Left ventricle myocardium inferior (tissue), 1 donor: ENCODE measurements around the gene CACHD1. TPM values are rescaled to one million over a fixed set of nuclear protein-coding genes. Genes with fewer than 3 reads are reported as not detected.

Experiments used
- DNase-seq: peaks from one replicate; pipeline ENCODE4 v3.0.0-alpha.2; 2020
- H3K27ac ChIP-seq: fragments of 200-600 bp; replicated peaks from 2 replicates; pipeline ENCODE4 v1.8.0; 2021
- H3K27me3 ChIP-seq: fragments of 200-600 bp; 2 replicates; pipeline ENCODE4 v1.8.0; 2021; ENCODE audit warnings: low read depth
- H3K36me3 ChIP-seq: fragments of 200-600 bp; 2 replicates; pipeline ENCODE4 v1.8.0; 2021
- H3K4me1 ChIP-seq: fragments of 200-600 bp; 2 replicates; pipeline ENCODE4 v1.8.0; 2021
- H3K4me3 ChIP-seq: fragments of 200-600 bp; 2 replicates; pipeline ENCODE4 v1.8.0; 2021; ENCODE audit warnings: mild to moderate bottlenecking, moderate library complexity
- H3K9me3 ChIP-seq: fragments of 200-600 bp; replicated peaks from 2 replicates; pipeline ENCODE4 v1.8.0; 2021
- CTCF ChIP-seq: fragments of 200-600 bp; IDR thresholded peaks from 2 replicates; pipeline ENCODE4 v1.8.0; 2021; ENCODE audit warnings: antibody characterized with exemption, mild to moderate bottlenecking, borderline replicate concordance
- intact Hi-C: fragments of 100-400 bp; cut with micrococcal nuclease; formaldehyde crosslinking; loops from one replicate; pipeline ENCODE4 v1.11.0; 2022
- total RNA-seq: library from RNA; stranded (reverse); fragmentation: NEBNext Ultra II Directional; extraction: Animal tissue kit (Norgen Biotek cat#: 25700); gene quantifications from one replicate; pipeline ENCODE4 v1.2.1, GENCODE V29; 2021
- donor health status: DM: no; HTN: yes; CAD: no; lungs with severe emphysema.

Gene CACHD1
- total RNA-seq, 1 donor from 2014 or later: 2.7 TPM

- Histone ChIP-seq H3K36me3 (no peaks in the 10 kb centered on the region), H3K9me3 (peaks cover 3% of the 10 kb centered on the region), H3K27me3 (no peaks in the 10 kb centered on the region), H3K27ac (no peak overlapping the region), H3K4me3 (no peak overlapping the region), H3K4me1 (no peaks in the 10 kb centered on the region)
- TF ChIP-seq CTCF: no peak
- DNase-seq: no peak
- intact Hi-C loops: no loop called here
These were observed 233.7 kb downstream of the CACHD1 start for GRCh38 chr1:64703600-64703999.

GRCh38 chr1:64705591-64705990 lies 235.7 kb downstream of the CACHD1 start:
- Histone ChIP-seq H3K27ac (no peak overlapping the region), H3K36me3 (no peaks in the 10 kb centered on the region), H3K4me1 (no peaks in the 10 kb centered on the region), H3K4me3 (no peak overlapping the region), H3K27me3 (no peaks in the 10 kb centered on the region), H3K9me3 (peaks cover 3% of the 10 kb centered on the region)
- intact Hi-C loops: no loop called here
- no peak for TF ChIP-seq CTCF
- no peak for DNase-seq

GRCh38 chr1:64711266-64711665 lies 241.3 kb downstream of the CACHD1 start:
- Histone ChIP-seq H3K9me3 (no peaks in the 10 kb centered on the region), H3K27me3 (no peaks in the 10 kb centered on the region), H3K4me3 (no peak overlapping the region), H3K27ac (no peak overlapping the region), H3K36me3 (no peaks in the 10 kb centered on the region), H3K4me1 (no peaks in the 10 kb centered on the region)
- no peak for TF ChIP-seq CTCF
- intact Hi-C loops: no loop called here
- DNase-seq: no peak

GRCh38 chr1:64712049-64712448 lies 242.1 kb downstream of the CACHD1 start:
- DNase-seq: no peak
- intact Hi-C loops: no loop called here
- Histone ChIP-seq H3K36me3 (no peaks in the 10 kb centered on the region), H3K9me3 (no peaks in the 10 kb centered on the region), H3K27me3 (no peaks in the 10 kb centered on the region), H3K27ac (no peak overlapping the region), H3K4me1 (no peaks in the 10 kb centered on the region), H3K4me3 (no peak overlapping the region)
- no peak for TF ChIP-seq CTCF

- Histone ChIP-seq H3K36me3 (no peaks in the 10 kb centered on the region), H3K4me1 (no peaks in the 10 kb centered on the region), H3K27me3 (no peaks in the 10 kb centered on the region), H3K4me3 (no peak overlapping the region), H3K27ac (no peak overlapping the region), H3K9me3 (no peaks in the 10 kb centered on the region)
- no peak for DNase-seq
- intact Hi-C loops: no loop called here
- no peak for TF ChIP-seq CTCF
These were observed 245.3 kb downstream of the CACHD1 start for GRCh38 chr1:64715186-64715585.

- no peaks in the 10 kb centered on the region for H3K36me3 ChIP-seq
- intact Hi-C loops: no loop called here
- H3K9me3 ChIP-seq: no peaks in the 10 kb centered on the region
- peaks cover 21% of the 10 kb centered on the region for H3K27me3 ChIP-seq
- no peak for TF ChIP-seq CTCF
- DNase-seq: no peak
- no peaks in the 10 kb centered on the region for H3K4me1 ChIP-seq
- H3K27ac ChIP-seq: no peak overlapping the region
- H3K4me3 ChIP-seq: no peak overlapping the region
These were observed 251.2 kb downstream of the CACHD1 start for GRCh38 chr1:64721135-64721534.
